Activated naive CD8-positive, alpha-beta T cell treated with anti-CD3 and anti-CD28 coated beads, Interleukin-2, amount 10 ng/mL, durations not matched to agents 7 days and 5 days (primary cell): ENCODE results near the gene RAET1L. TPM values are rescaled to one million over a fixed set of nuclear protein-coding genes. Genes with fewer than 3 reads are reported as not detected.

Source experiments
- total RNA-seq, 2 experiments: library from RNA; stranded (reverse); gene quantifications; one replicate each; pipeline ENCODE4 v1.2.3, GENCODE V29; 2021

The RAET1L gene
- total RNA-seq, 2 experiments from 2014 or later: not detected

Other genes with a start within 250 kb of the RAET1L start
- gene LRP11, start 161.2 kb downstream of the RAET1L start, total RNA-seq: 1 to 10 TPM; 2.3 to 2.7 TPM
- gene RAET1E, start 127.4 kb downstream of the RAET1L start, total RNA-seq: not detected
- not detected for gene RAET1G, start 102.4 kb downstream of the RAET1L start, total RNA-seq
- under 1 TPM; 0.53 to 0.60 TPM for gene ULBP2, start 83.5 kb downstream of the RAET1L start, total RNA-seq
- under 1 TPM; 0.91 to 0.97 TPM for gene ULBP1, start 61.6 kb downstream of the RAET1L start, total RNA-seq
- 1 to 10 TPM in 1 of 2 experiments, under 1 TPM in 1; 0.94 to 1.6 TPM for gene ULBP3, start 43.6 kb upstream of the RAET1L start, total RNA-seq
- not detected for gene PPP1R14C, start 117.5 kb upstream of the RAET1L start, total RNA-seq